Liver (tissue), 3 donors: ENCODE data around the gene FADS6.

Experiments
- JUND ChIP-seq, 2 donors: IDR thresholded peaks; 2 replicates each; pipeline ENCODE4 v1.6.1; 2016; ENCODE audit warnings: antibody characterized with exemption in 2 of 2
- REST ChIP-seq: IDR thresholded peaks from 2 replicates; pipeline ENCODE4 v1.6.1; 2016; ENCODE audit warnings: antibody characterized with exemption, mild to moderate bottlenecking
- RXRA ChIP-seq, 2 donors: IDR thresholded peaks; 2 replicates each; pipeline ENCODE4 v1.6.1; 2017 to 2018; ENCODE audit warnings: antibody characterized with exemption in 2 of 2, mild to moderate bottlenecking in 1 of 2
- TAF1 ChIP-seq: conservative IDR thresholded peaks from 2 replicates; pipeline ENCODE4 v1.6.1; 2016; ENCODE audit warnings: antibody characterized with exemption, mild to moderate bottlenecking
- YY1 ChIP-seq: IDR thresholded peaks from 2 replicates; pipeline ENCODE4 v1.6.1; 2016; ENCODE audit warnings: antibody characterized with exemption, mild to moderate bottlenecking
- TF ChIP-seq, protein P1 (sequence below): fragments of 150-350 bp; IDR thresholded peaks from 2 replicates; pipeline ENCODE4 v1.5.1; 2017; ENCODE audit warnings: improper control_type of control experiment, low read depth, low read length; ENCODE audit not compliant: missing input control
- donor health status: healthy.
- donor health status: healthy.

- TF ChIP-seq, protein P1, sequence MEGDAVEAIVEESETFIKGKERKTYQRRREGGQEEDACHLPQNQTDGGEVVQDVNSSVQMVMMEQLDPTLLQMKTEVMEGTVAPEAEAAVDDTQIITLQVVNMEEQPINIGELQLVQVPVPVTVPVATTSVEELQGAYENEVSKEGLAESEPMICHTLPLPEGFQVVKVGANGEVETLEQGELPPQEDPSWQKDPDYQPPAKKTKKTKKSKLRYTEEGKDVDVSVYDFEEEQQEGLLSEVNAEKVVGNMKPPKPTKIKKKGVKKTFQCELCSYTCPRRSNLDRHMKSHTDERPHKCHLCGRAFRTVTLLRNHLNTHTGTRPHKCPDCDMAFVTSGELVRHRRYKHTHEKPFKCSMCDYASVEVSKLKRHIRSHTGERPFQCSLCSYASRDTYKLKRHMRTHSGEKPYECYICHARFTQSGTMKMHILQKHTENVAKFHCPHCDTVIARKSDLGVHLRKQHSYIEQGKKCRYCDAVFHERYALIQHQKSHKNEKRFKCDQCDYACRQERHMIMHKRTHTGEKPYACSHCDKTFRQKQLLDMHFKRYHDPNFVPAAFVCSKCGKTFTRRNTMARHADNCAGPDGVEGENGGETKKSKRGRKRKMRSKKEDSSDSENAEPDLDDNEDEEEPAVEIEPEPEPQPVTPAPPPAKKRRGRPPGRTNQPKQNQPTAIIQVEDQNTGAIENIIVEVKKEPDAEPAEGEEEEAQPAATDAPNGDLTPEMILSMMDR, result no peak
- TF ChIP-seq JUND (IDR thresholded peaks at IDR 0.05) (no peak), RXRA (IDR thresholded peaks at IDR 0.05) (no peak), TAF1 (no peak), REST (no peak), YY1 (no peak)
Observed at GRCh38 chr17:74936470-74936799, 43.0 kb upstream of the FADS6 start.
